Caco-2 (cell line): ENCODE results near the gene TTC23. TPM values are rescaled to one million over a fixed set of nuclear protein-coding genes. Genes with fewer than 3 reads are reported as not detected.

Experiments used
- BruUV-seq: library from RNA; stranded (reverse); fragments of 400-500 nt; replicated peaks from 2 replicates; lab custom pipeline; 2021; lab: Mats Ljungman, UMichigan
- CTCF ChIA-PET: fragments of 300-600 bp; sonication (Branson Sonifier 250); formaldehyde crosslinking; loops from one replicate; lab custom pipeline; 2022; ENCODE audit warnings: antibody characterized with exemption; lab: Charles Lee
- POLR2A ChIA-PET: fragments of 300-600 bp; sonication (Branson Sonifier 250); formaldehyde crosslinking; loops from one replicate; lab custom pipeline; 2022; ENCODE audit warnings: antibody characterized with exemption; lab: Charles Lee
- DNase-seq, 2 experiments: peaks; one replicate each; pipeline versions ENCODE4 v3.0.0 to v3.0.0-alpha.2; 2020 to 2022
- H3K27me3 ChIP-seq: replicated peaks from 2 replicates; pipeline ENCODE4 v1.6.0; 2011; ENCODE audit warnings: low read length; ENCODE audit not compliant: control insufficient read depth, insufficient read depth
- H3K36me3 ChIP-seq: 2 replicates; pipeline ENCODE4 v1.5.1; 2011; ENCODE audit warnings: low read length; ENCODE audit not compliant: control insufficient read depth, insufficient read depth
- H3K4me1 ChIP-seq: fragments of 250-450 bp; sonication (Bioruptor Pico); 2 replicates; pipeline ENCODE4 v1.5.1; 2020; ENCODE audit warnings: mild to moderate bottlenecking
- H3K4me3 ChIP-seq: 2 replicates; pipeline ENCODE4 v1.5.1; 2011; ENCODE audit warnings: low read depth, mild to moderate bottlenecking, control low read depth, low read length
- H3K9me3 ChIP-seq: fragments of 250-450 bp; sonication (Bioruptor Pico); 2 replicates; pipeline ENCODE4 v1.5.1; 2020; ENCODE audit warnings: mild to moderate bottlenecking, moderate library complexity
- H3K27ac Mint-ChIP-seq: one replicate; pipeline ENCODE4 v1.8.0; 2022; ENCODE audit warnings: mixed read lengths; ENCODE audit not compliant: unreplicated experiment
- H3K27me3 Mint-ChIP-seq: one replicate; pipeline ENCODE4 v1.8.0; 2022; ENCODE audit warnings: mixed read lengths; ENCODE audit not compliant: insufficient read depth, unreplicated experiment
- H3K36me3 Mint-ChIP-seq: one replicate; pipeline ENCODE4 v1.8.0; 2022; ENCODE audit warnings: mild to moderate bottlenecking, mixed read lengths; ENCODE audit not compliant: insufficient read depth, unreplicated experiment
- H3K4me1 Mint-ChIP-seq: one replicate; pipeline ENCODE4 v1.8.0; 2022; ENCODE audit warnings: low read depth, mixed read lengths; ENCODE audit not compliant: unreplicated experiment
- H3K4me3 Mint-ChIP-seq: one replicate; pipeline ENCODE4 v1.8.0; 2022; ENCODE audit warnings: mild to moderate bottlenecking, moderate library complexity, mixed read lengths; ENCODE audit not compliant: unreplicated experiment
- H3K9me3 Mint-ChIP-seq: one replicate; pipeline ENCODE4 v1.8.0; 2022; ENCODE audit warnings: mixed read lengths; ENCODE audit not compliant: unreplicated experiment
- intact Hi-C: fragments of 100-400 bp; cut with micrococcal nuclease; formaldehyde crosslinking; loops from one replicate; pipeline ENCODE4 v1.10.0; 2022; ENCODE audit not compliant: unreplicated experiment
- total RNA-seq: library from RNA; stranded (reverse); gene quantifications from 2 replicates; pipeline ENCODE4 v1.2.3, GENCODE V29; 2022
- TF ChIP-seq, protein P1 (sequence below), 2 experiments: fragments of 200-600 bp in 1 of 2; IDR thresholded peaks; 1 replicate in 1 of 2; 2 replicates in 1 of 2; pipeline versions ENCODE4 v1.5.1 to v1.8.0; 2011 to 2022; ENCODE audit warnings: antibody characterized with exemption in 1 of 2, control low read depth in 1 of 2, inconsistent platforms in 1 of 2, low read depth in 1 of 2, low read length in 1 of 2, mild to moderate bottlenecking in 1 of 2, moderate library complexity in 1 of 2; ENCODE audit not compliant: insufficient read depth in 1 of 2, severe bottlenecking in 1 of 2, unreplicated experiment in 1 of 2

TTC23 gene
- total RNA-seq, 1 experiment from 2014 or later: 10.8 TPM

DNA sequence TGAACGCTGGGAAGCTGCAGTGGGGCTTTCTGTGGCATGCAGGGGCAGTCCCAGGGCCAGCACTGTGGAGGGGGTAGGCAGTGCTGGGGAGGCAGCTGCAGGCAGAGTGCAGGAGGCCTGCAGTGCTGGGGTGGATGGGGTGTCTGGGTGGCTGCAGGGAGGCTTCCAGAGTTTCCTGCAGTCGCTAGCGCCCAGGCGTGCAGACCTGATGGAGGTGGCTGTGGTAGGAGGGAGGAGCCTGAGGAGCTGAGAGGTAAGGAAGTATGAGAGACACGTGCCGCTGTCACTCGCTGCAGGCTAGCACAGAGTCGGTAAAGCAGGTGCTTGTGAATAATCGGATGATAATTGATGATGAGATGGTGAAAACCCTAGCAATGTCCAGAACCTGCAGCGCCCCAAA lies 128.2 kb downstream of the TTC23 start:
- ChIA-PET CTCF (no interaction called here), POLR2A (no interaction called here)
- intact Hi-C loops: no loop called here
- H3K36me3 ChIP-seq: no peaks in the 10 kb centered on the region
- H3K36me3 Mint-ChIP-seq: peaks cover 5% of the 10 kb centered on the region
- peaks cover 10% of the 10 kb centered on the region for H3K4me1 ChIP-seq
- peak in 1 of 2 experiments; percentile 16 for DNase-seq
- no peak overlapping the region for H3K4me3 Mint-ChIP-seq
- no peak overlapping the region for H3K27ac Mint-ChIP-seq
- H3K27me3 Mint-ChIP-seq: no peaks in the 10 kb centered on the region
- BruUV-seq: no TSS peak
- no peak overlapping the region for H3K4me3 ChIP-seq
- H3K9me3 Mint-ChIP-seq: no peaks in the 10 kb centered on the region
- H3K27me3 ChIP-seq: no peaks in the 10 kb centered on the region
- no peaks in the 10 kb centered on the region for H3K9me3 ChIP-seq
- H3K4me1 Mint-ChIP-seq: no peaks in the 10 kb centered on the region
- TF ChIP-seq, protein P1, sequence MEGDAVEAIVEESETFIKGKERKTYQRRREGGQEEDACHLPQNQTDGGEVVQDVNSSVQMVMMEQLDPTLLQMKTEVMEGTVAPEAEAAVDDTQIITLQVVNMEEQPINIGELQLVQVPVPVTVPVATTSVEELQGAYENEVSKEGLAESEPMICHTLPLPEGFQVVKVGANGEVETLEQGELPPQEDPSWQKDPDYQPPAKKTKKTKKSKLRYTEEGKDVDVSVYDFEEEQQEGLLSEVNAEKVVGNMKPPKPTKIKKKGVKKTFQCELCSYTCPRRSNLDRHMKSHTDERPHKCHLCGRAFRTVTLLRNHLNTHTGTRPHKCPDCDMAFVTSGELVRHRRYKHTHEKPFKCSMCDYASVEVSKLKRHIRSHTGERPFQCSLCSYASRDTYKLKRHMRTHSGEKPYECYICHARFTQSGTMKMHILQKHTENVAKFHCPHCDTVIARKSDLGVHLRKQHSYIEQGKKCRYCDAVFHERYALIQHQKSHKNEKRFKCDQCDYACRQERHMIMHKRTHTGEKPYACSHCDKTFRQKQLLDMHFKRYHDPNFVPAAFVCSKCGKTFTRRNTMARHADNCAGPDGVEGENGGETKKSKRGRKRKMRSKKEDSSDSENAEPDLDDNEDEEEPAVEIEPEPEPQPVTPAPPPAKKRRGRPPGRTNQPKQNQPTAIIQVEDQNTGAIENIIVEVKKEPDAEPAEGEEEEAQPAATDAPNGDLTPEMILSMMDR (IDR thresholded peaks at IDR 0.05; ENCODE audit: insufficient read depth in 1 of 2, low read depth in 1 of 2, low read length in 1 of 2, severe bottlenecking in 1 of 2, unreplicated experiment in 1 of 2): no peak

DNA sequence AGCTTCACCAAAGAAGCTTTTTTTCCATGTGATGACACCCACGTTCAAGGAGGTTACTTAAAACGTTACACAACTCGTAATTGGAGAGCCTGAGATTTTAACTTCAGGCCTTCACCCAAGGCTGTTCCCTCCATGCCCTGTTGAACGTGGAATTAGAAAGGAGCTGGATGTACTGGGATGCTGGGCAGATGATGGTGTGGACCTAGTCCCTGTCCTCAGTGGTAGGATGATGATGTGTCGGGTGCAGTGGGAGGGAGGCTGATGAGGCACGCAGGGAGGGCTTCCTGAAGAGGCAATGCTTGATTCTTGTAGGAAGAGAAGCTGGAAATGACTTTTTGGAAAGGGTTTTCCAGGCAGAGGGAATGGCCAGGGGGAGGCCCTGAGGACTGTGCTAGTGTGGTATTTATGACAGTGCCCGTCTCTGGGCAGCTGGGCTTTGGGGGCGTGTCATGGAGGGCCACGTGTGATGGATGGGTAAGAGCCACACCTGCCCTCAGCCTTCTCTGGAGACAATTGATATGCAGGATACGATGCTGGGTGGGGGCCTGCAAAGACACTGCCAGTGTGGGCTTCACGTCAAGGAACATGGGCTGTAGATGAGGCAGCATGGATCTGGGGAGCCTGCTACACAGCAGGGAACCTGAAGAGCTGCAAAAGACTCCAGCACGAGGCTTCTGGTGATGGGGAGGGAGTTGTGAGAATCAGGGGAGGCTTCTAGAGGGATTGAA lies 129.2 kb downstream of the TTC23 start:
- H3K36me3 ChIP-seq: no peaks in the 10 kb centered on the region
- POLR2A ChIA-PET: no interaction called here
- Mint-ChIP-seq H3K27me3 (no peaks in the 10 kb centered on the region), H3K4me3 (no peak overlapping the region), H3K4me1 (no peaks in the 10 kb centered on the region), H3K9me3 (no peaks in the 10 kb centered on the region), H3K36me3 (peaks cover 5% of the 10 kb centered on the region), H3K27ac (no peak overlapping the region)
- H3K9me3 ChIP-seq: no peaks in the 10 kb centered on the region
- CTCF ChIA-PET: no interaction called here
- intact Hi-C loops: no loop called here
- no peak overlapping the region for H3K4me3 ChIP-seq
- no peaks in the 10 kb centered on the region for H3K27me3 ChIP-seq
- BruUV-seq: no TSS peak
- TF ChIP-seq, protein P1 (IDR thresholded peaks at IDR 0.05; ENCODE audit: insufficient read depth in 1 of 2, low read depth in 1 of 2, low read length in 1 of 2, severe bottlenecking in 1 of 2, unreplicated experiment in 1 of 2): no peak
- no peak for DNase-seq
- peaks cover 10% of the 10 kb centered on the region for H3K4me1 ChIP-seq

DNA sequence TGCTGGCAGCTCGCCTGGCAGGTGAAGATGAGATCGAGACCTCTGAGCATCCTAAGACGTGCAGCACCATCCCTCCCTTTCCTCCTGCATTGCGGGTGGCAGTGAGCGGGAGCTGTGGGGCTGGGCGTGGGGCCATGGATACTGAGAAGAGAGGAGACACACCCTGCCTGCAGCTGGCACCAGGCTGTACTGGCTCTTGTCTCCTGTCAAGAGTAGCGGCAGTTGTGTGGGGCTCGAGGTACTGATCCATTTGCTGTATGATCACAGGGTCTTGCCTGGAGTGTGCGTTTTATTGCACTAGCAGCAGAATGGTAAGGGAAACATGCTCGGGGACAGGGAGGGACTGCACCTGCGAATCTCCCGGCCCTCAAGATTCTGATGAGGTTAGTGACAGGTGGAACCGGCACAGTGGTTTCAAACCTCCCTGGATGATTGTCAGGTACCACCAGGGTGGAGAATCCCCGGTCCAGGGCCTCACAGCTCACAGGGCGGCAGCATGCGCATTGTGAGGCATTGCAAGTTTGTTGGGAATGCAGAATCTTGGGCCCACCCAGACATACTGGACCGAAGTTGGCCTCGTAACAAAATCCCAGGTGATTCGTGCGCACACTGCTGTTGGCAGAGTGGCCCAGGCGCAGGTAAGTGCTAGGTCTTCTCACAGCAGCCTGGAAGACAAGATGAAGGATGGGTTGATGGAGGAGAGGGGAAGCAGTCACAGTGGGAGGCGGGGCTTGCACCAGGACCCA lies 130.4 kb downstream of the TTC23 start:
- Histone ChIP-seq H3K9me3 (no peaks in the 10 kb centered on the region), H3K27me3 (no peaks in the 10 kb centered on the region), H3K4me1 (peaks cover 7% of the 10 kb centered on the region), H3K4me3 (no peak overlapping the region), H3K36me3 (no peaks in the 10 kb centered on the region)
- CTCF ChIA-PET: no interaction called here
- TF ChIP-seq, protein P1 (IDR thresholded peaks at IDR 0.05; ENCODE audit: insufficient read depth in 1 of 2, low read depth in 1 of 2, low read length in 1 of 2, severe bottlenecking in 1 of 2, unreplicated experiment in 1 of 2): no peak
- no peaks in the 10 kb centered on the region for H3K4me1 Mint-ChIP-seq
- H3K9me3 Mint-ChIP-seq: no peaks in the 10 kb centered on the region
- no peaks in the 10 kb centered on the region for H3K27me3 Mint-ChIP-seq
- intact Hi-C loops: no loop called here
- BruUV-seq: no TSS peak
- POLR2A ChIA-PET: no interaction called here
- no peak overlapping the region for H3K27ac Mint-ChIP-seq
- no peak overlapping the region for H3K4me3 Mint-ChIP-seq
- H3K36me3 Mint-ChIP-seq: peaks cover 5% of the 10 kb centered on the region
- DNase-seq: no peak
